Measurements from ENCODE around the gene POU3F3. TPM values are rescaled to one million over a fixed set of nuclear protein-coding genes. Genes with fewer than 3 reads are reported as not detected.
A peak's percentile ranks its signal among the peaks of the same experiment; 100 is the strongest.

The POU3F3 gene
- total and polyA plus RNA-seq, 8 donors: not detected

DNA sequence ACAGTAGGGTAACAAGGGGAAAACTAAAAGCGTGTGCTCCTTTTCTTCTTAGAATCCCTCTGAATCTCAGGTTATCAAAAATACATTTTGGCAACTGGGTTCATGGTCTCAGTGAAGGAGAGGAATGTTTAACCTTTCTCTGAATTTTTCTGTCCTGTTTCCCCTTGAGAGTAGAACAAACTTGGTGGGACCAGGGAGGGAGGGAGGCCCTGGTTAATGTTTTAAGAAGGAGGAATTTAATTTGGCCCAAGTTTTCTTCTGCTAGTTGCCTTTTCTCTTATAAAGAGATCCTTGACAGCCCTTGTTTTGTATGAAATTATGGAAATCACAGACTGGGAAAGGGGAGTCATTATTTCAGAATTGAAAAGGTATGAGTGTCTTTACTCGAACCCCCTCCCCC, 12.2 kb upstream of the POU3F3 start:
- no peaks in the 10 kb centered on the region for H3K9me3 ChIP-seq
- WGBS, 2 donors: 52 to 53% methylated on average over 2 of the region's 2 CpGs
- no peak overlapping the region for H3K4me3 ChIP-seq
- no peak overlapping the region for H3K27ac ChIP-seq
- TF ChIP-seq, protein P1, sequence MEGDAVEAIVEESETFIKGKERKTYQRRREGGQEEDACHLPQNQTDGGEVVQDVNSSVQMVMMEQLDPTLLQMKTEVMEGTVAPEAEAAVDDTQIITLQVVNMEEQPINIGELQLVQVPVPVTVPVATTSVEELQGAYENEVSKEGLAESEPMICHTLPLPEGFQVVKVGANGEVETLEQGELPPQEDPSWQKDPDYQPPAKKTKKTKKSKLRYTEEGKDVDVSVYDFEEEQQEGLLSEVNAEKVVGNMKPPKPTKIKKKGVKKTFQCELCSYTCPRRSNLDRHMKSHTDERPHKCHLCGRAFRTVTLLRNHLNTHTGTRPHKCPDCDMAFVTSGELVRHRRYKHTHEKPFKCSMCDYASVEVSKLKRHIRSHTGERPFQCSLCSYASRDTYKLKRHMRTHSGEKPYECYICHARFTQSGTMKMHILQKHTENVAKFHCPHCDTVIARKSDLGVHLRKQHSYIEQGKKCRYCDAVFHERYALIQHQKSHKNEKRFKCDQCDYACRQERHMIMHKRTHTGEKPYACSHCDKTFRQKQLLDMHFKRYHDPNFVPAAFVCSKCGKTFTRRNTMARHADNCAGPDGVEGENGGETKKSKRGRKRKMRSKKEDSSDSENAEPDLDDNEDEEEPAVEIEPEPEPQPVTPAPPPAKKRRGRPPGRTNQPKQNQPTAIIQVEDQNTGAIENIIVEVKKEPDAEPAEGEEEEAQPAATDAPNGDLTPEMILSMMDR (IDR thresholded peaks at IDR 0.05): no peak
- FAIRE-seq (no peak), ATAC-seq (no peak), DNase-seq (no peak)
- no peaks in the 10 kb centered on the region for H3K36me3 ChIP-seq
- intact Hi-C loops (cut with DNase I): no loop called here
- H3K4me1 ChIP-seq: peaks cover 0 to 7% (median 4%) of the 10 kb centered on the region in 3 donors
- H3K27me3 ChIP-seq: peaks cover 0 to 44% (median 14%) of the 10 kb centered on the region in 4 donors

DNA sequence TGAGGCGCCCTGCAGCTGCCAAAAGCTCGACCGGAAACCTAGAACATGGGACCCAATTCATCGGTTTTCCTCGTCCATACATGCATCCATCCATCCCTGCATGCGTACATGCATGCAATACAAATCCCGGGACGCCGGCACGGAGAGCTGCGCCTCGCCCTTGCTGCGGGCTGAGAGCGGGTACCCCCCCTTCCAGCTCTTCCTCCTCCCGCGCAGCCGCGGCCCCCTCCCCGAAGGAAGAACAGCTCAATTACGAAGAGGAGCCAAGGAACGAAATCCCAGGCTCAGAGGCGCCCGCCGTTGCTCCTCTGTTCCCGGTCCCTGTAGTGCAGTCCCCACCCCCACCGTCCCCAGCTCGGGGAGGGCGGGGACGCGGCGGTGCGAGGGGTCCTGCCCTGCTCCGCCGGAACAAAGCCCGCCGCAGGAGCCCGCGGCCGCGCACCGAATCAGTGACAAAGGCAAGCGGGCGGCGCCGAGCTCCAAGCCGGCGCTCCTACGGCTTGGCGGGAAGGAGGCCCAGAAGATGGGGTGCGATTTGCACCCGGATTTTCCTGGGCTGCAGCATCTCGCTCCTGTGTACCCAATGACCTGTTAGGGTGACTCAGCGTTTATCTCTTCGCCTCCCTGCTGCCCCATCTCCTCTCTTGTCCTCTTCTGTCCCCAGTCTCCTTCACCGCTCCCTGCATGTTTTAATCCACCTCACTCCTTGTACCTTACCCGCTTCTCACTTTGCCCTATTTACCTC, 8.9 kb upstream of the POU3F3 start:
- Histone ChIP-seq H3K36me3 (no peaks in the 10 kb centered on the region), H3K4me1 (peaks cover 0 to 7% (median 4%) of the 10 kb centered on the region in 3 donors), H3K27ac (no peak overlapping the region), H3K27me3 (peaks cover 0 to 56% (median 17%) of the 10 kb centered on the region in 4 donors), H3K9me3 (no peaks in the 10 kb centered on the region), H3K4me3 (no peak overlapping the region)
- FAIRE-seq (no peak), DNase-seq (peak in 2 of 6 donors; percentile 54 to 55), ATAC-seq (no peak)
- intact Hi-C loops (cut with DNase I): no loop called here
- TF ChIP-seq, protein P1 (IDR thresholded peaks at IDR 0.05): no peak
- WGBS, 2 donors: 3 to 5% methylated on average over 50 to 56 of the region's 56 CpGs

DNA sequence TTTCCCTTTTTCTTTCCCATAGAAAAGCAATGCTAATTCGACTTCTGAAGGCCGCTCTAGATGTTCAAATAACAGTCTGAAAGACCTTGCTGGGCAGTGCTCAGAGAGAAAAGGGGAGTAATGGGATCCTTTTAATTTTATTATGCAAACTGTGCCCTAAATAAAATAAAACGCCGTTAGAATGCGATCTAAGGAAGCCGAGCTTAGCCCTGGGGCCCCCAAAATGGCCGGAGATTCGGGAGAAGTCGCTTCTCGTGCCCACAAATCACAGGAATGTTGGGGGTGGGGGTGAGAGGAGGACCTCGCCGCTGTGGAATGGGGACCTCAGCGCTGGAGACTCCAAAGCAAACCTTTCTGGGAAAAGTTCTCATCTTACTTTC, 8.4 kb upstream of the POU3F3 start:
- Histone ChIP-seq H3K27ac (no peak overlapping the region), H3K9me3 (no peaks in the 10 kb centered on the region), H3K27me3 (peaks cover 0 to 56% (median 17%) of the 10 kb centered on the region in 4 donors), H3K4me1 (peaks cover 0 to 7% (median 4%) of the 10 kb centered on the region in 3 donors), H3K4me3 (no peak overlapping the region), H3K36me3 (no peaks in the 10 kb centered on the region)
- 6% methylated on average over 13 of the region's 13 CpGs for WGBS, 2 donors
- DNase-seq (no peak), FAIRE-seq (no peak), ATAC-seq (no peak)
- intact Hi-C loops (cut with DNase I): no loop called here
- TF ChIP-seq, protein P1 (IDR thresholded peaks at IDR 0.05): no peak

DNA sequence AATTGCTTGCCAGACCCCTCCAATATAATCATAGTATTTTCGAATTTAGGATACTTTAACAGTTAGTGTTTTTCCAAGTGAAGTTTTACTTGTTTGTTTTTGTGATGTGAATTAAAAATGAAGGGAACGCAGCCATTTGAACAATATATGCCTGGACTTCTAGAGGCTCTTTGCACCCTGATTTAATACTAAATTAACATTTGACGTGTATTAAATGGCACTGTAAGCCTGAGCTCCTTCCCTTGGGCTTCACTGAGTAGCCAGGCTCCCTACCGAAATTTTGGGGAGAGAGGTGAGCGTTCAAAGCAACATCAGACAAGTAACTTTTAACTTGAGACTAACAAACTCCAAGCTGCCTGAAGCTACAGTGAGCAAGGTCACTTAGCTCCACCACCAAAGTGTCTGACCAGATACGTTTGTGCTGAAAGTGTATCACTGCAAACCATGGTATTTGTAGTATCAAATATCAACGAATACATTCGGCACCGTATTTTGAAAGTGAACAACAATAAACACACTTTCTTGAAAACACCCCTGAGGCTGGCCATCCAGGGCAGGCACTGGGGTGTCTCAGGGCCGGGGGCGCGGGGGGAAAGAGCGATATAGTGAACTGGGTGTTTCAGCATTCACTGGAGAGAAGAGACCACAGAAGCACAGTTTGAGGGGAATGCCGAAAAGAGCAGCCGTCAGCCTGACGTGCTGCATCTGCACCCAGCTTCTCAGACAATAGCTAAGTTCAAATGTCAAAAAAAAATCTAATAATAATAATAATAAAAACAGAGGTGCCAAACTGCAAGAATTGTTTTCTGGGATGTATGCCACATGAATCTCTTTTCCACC, 7.7 kb upstream of the POU3F3 start:
- Histone ChIP-seq H3K27ac (no peak overlapping the region), H3K27me3 (peaks cover 0 to 56% (median 17%) of the 10 kb centered on the region in 4 donors), H3K4me3 (no peak overlapping the region), H3K36me3 (no peaks in the 10 kb centered on the region), H3K9me3 (no peaks in the 10 kb centered on the region), H3K4me1 (peaks cover 0 to 7% (median 4%) of the 10 kb centered on the region in 3 donors)
- ATAC-seq (no peak), FAIRE-seq (no peak), DNase-seq (no peak)
- WGBS, 2 donors: 5 to 7% methylated on average over 16 of the region's 16 CpGs
- intact Hi-C loops (cut with DNase I): no loop called here
- TF ChIP-seq, protein P1 (IDR thresholded peaks at IDR 0.05): no peak
